Muscle layer of duodenum (tissue), 2 donors: ENCODE results near the gene FAM240B.

Source experiments
- H3K27ac ChIP-seq: one replicate; pipeline ENCODE4 v1.7.0; 2013; ENCODE audit warnings: mild to moderate bottlenecking, low read length
- H3K27me3 ChIP-seq: one replicate; pipeline ENCODE4 v1.7.0; 2013; ENCODE audit warnings: low read depth, mild to moderate bottlenecking, control low read depth, low read length
- H3K36me3 ChIP-seq, 2 donors: one replicate each; pipeline ENCODE4 v1.7.0; 2013; ENCODE audit warnings: low read length in 2 of 2, control low read depth in 1 of 2, mild to moderate bottlenecking in 1 of 2; ENCODE audit not compliant: insufficient read depth in 2 of 2, control insufficient read depth in 1 of 2
- H3K4me1 ChIP-seq, 2 donors: one replicate each; pipeline ENCODE4 v1.7.0; 2013; ENCODE audit warnings: low read length in 2 of 2, mild to moderate bottlenecking in 2 of 2, control low read depth in 1 of 2, moderate library complexity in 1 of 2; ENCODE audit not compliant: insufficient read depth in 2 of 2, control insufficient read depth in 1 of 2
- H3K4me3 ChIP-seq, 2 donors: one replicate each; pipeline ENCODE4 v1.7.0; 2013; ENCODE audit warnings: low read length in 2 of 2, low read depth in 1 of 2, mild to moderate bottlenecking in 1 of 2
- H3K9me3 ChIP-seq, 2 donors: one replicate each; pipeline ENCODE4 v1.7.0; 2013; ENCODE audit warnings: low read length in 2 of 2, control low read depth in 1 of 2, mild to moderate bottlenecking in 1 of 2; ENCODE audit not compliant: control insufficient read depth in 1 of 2
- donor health status: healthy.

Gene FAM240B

GRCh38 chr9:38720083-38720745, at the start of gene FAM240B:
Gene FAM240B (minus strand): TSS chr9:38720133. CDS start chr9:38703999, 16,134 bp downstream.
- Histone ChIP-seq H3K36me3 (no peaks in the 10 kb centered on the region), H3K4me3 (no peak within 1 kb of the TSS), H3K27ac (no peak within 1 kb of the TSS), H3K9me3 (no peaks in the 10 kb centered on the region), H3K27me3 (no peaks in the 10 kb centered on the region), H3K4me1 (no peaks in the 10 kb centered on the region)

- Histone ChIP-seq H3K9me3 (no peaks in the 10 kb centered on the region), H3K4me1 (no peaks in the 10 kb centered on the region), H3K36me3 (no peaks in the 10 kb centered on the region), H3K27me3 (no peaks in the 10 kb centered on the region), H3K4me3 (no peak overlapping the region), H3K27ac (no peak overlapping the region)
These were observed 48.4 kb upstream of the FAM240B start for GRCh38 chr9:38768351-38768761.

DNA sequence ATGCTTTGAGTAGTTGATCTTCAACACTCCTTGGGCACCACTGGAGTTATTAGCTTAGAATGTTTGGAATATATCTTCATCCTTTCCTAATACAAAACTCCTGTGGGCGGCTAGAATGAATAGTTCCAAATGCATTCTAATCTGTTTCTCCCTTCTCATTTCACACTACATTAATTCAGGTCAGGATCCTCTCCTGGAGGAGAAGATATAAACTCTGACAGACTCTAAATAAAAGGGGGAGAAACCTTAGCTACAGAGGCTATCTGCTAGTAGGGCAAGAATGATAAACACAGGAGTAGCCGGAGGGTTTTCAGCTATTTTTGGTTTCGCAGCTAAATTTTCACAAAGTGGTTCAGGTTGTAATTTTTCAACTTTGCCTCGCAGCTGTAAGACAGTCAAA, 45.2 kb upstream of the FAM240B start:
- Histone ChIP-seq H3K4me1 (no peaks in the 10 kb centered on the region), H3K4me3 (no peak overlapping the region), H3K27me3 (no peaks in the 10 kb centered on the region), H3K36me3 (no peaks in the 10 kb centered on the region), H3K9me3 (no peaks in the 10 kb centered on the region), H3K27ac (no peak overlapping the region)

- H3K4me1 ChIP-seq = no peaks in the 10 kb centered on the region
- H3K4me3 ChIP-seq = no peak overlapping the region
- H3K27me3 ChIP-seq = no peaks in the 10 kb centered on the region
- no peak overlapping the region for H3K27ac ChIP-seq
- H3K9me3 ChIP-seq = no peaks in the 10 kb centered on the region
- no peaks in the 10 kb centered on the region for H3K36me3 ChIP-seq
These were observed 42.1 kb upstream of the FAM240B start for GRCh38 chr9:38761999-38762398.

- no peaks in the 10 kb centered on the region for H3K9me3 ChIP-seq
These were observed 41.4 kb upstream of the FAM240B start for GRCh38 chr9:38761339-38761738.

GRCh38 chr9:38756702-38757101, 36.8 kb upstream of the FAM240B start:
- H3K4me1 ChIP-seq = no peaks in the 10 kb centered on the region
- H3K9me3 ChIP-seq = no peaks in the 10 kb centered on the region
- H3K27me3 ChIP-seq = no peaks in the 10 kb centered on the region
- no peak overlapping the region for H3K27ac ChIP-seq
- no peaks in the 10 kb centered on the region for H3K36me3 ChIP-seq
- no peak overlapping the region for H3K4me3 ChIP-seq

More at GRCh38 chr9:38761339-38761738, 41.4 kb upstream of the FAM240B start:
- Histone ChIP-seq H3K4me1 (no peaks in the 10 kb centered on the region), H3K27ac (no peak overlapping the region), H3K27me3 (no peaks in the 10 kb centered on the region), H3K4me3 (no peak overlapping the region), H3K36me3 (no peaks in the 10 kb centered on the region)

GRCh38 chr9:38747941-38748340, 28.0 kb upstream of the FAM240B start:
- H3K27ac ChIP-seq = no peak overlapping the region
- no peak overlapping the region for H3K4me3 ChIP-seq

DNA sequence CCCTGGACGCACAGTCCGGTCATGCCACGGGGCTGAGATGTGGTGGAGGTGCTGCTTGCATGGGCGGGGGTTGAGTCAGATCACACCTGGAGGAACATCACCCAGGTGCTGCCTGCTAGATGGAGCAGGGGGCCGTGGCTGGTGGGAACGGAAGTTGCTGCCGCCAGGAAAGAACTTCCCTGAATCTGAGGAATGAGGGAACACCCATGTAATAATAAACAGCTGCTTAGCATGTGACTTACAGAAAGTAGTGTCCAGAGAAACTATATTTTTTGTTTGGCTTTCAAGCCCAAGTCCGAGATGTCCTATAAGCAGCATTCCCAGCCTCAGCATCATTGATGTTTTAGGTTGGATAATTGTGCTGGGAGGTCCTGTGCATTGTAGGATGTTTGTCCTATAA, 27.1 kb upstream of the FAM240B start:
- Histone ChIP-seq H3K27ac (no peak overlapping the region), H3K4me3 (no peak overlapping the region), H3K36me3 (no peaks in the 10 kb centered on the region), H3K4me1 (no peaks in the 10 kb centered on the region), H3K9me3 (no peaks in the 10 kb centered on the region), H3K27me3 (no peaks in the 10 kb centered on the region)

More at GRCh38 chr9:38747941-38748340, 28.0 kb upstream of the FAM240B start:
- H3K36me3 ChIP-seq = no peaks in the 10 kb centered on the region
- no peaks in the 10 kb centered on the region for H3K4me1 ChIP-seq
- H3K9me3 ChIP-seq = no peaks in the 10 kb centered on the region
- H3K27me3 ChIP-seq = no peaks in the 10 kb centered on the region

GRCh38 chr9:38746303-38746702, 26.4 kb upstream of the FAM240B start:
- Histone ChIP-seq H3K27ac (no peak overlapping the region), H3K4me1 (no peaks in the 10 kb centered on the region), H3K4me3 (no peak overlapping the region), H3K36me3 (no peaks in the 10 kb centered on the region), H3K9me3 (no peaks in the 10 kb centered on the region), H3K27me3 (no peaks in the 10 kb centered on the region)

DNA sequence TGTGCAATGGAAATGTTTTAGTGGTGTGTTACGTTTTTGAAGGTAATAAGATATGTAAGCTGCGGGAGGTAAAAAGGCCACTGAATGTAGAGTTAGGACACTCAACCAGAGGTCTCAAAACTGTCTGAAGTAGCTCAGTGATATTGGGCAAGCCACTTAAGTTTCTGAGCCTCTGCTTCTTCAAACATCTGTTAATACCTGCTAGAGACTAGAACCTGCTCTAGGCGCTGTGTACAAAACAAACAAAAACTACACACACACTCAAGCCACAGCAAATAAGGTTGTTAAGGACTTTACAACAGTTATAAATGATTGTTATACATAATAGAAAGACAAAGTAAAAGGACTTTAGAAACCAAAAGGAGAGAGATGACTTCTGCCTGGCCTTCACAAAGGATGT, 24.6 kb upstream of the FAM240B start:
- no peak overlapping the region for H3K27ac ChIP-seq
- H3K27me3 ChIP-seq = no peaks in the 10 kb centered on the region
- H3K36me3 ChIP-seq = no peaks in the 10 kb centered on the region
- no peaks in the 10 kb centered on the region for H3K4me1 ChIP-seq
- H3K9me3 ChIP-seq = no peaks in the 10 kb centered on the region
- H3K4me3 ChIP-seq = no peak overlapping the region

DNA sequence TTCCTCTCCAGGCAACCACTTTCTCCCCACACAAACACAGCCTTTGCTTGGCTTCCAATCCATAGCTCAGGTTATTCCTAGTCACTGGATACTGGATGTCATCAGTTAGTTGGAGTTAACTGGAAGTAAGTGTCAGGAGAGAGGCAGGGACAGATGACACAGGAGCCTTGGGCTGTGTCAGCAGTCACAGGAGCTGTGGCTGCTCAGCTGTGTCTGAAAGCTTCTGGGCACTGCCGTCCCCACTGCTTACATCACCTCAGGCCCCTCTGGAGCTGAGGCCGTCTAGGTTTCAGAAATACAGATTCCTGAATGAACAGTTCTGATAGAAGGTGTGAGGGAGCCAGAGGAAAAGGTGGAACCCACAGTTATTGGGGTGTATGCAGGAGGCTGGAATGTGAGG, 17.3 kb upstream of the FAM240B start:
- Histone ChIP-seq H3K27ac (no peak overlapping the region), H3K4me3 (no peak overlapping the region), H3K36me3 (no peaks in the 10 kb centered on the region), H3K9me3 (no peaks in the 10 kb centered on the region), H3K27me3 (no peaks in the 10 kb centered on the region), H3K4me1 (no peaks in the 10 kb centered on the region)

- H3K36me3 ChIP-seq = no peaks in the 10 kb centered on the region
- H3K4me1 ChIP-seq = no peaks in the 10 kb centered on the region
- no peaks in the 10 kb centered on the region for H3K27me3 ChIP-seq
- H3K4me3 ChIP-seq = no peak overlapping the region
- no peaks in the 10 kb centered on the region for H3K9me3 ChIP-seq
- H3K27ac ChIP-seq = no peak overlapping the region
These were observed 14.9 kb upstream of the FAM240B start for GRCh38 chr9:38734831-38735230.
